ENCODE data around the gene STAC3.

DNA sequence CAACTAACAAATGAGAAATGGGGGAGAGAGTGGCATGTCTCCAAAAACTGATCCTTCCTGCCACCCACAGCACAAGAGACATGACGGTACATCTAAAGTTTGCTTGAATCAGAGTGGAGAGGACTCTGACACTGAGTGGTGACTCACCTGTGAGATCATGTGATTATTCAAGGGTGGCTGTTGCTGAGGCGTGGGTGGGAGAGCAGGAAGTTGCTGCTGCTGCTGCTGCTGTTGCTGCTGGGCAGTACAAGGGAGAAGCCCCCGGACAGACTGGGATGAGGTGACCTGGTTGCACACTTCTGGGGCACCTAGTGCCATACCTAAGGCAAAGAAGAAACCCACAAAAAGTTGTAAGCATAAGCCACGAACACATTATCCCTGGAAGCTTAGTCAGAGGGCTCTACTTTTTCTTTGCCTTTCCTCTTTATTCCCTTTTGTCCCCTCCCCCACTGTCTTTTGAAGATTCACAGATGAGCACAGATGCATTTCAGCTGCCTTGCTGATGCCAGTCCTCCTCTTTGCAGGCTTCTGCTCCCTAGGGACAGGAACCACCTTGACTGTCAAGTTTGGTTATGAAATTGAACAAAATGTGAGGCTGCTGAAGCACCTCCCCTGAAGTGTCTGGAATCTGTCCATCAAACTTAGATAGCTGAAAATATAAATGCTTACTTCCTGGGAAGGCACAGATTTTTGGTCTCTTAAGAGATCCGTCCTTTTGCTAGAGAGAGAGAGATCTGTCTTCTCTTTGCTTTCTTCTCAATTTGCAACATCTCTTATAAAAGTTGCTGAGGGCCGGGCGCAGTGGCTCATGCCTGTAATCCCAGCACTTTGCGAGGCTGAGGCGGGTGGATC, 29.4 kb upstream of the STAC3 start:
- TF ChIP-seq, protein P1, sequence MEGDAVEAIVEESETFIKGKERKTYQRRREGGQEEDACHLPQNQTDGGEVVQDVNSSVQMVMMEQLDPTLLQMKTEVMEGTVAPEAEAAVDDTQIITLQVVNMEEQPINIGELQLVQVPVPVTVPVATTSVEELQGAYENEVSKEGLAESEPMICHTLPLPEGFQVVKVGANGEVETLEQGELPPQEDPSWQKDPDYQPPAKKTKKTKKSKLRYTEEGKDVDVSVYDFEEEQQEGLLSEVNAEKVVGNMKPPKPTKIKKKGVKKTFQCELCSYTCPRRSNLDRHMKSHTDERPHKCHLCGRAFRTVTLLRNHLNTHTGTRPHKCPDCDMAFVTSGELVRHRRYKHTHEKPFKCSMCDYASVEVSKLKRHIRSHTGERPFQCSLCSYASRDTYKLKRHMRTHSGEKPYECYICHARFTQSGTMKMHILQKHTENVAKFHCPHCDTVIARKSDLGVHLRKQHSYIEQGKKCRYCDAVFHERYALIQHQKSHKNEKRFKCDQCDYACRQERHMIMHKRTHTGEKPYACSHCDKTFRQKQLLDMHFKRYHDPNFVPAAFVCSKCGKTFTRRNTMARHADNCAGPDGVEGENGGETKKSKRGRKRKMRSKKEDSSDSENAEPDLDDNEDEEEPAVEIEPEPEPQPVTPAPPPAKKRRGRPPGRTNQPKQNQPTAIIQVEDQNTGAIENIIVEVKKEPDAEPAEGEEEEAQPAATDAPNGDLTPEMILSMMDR (IDR thresholded peaks at IDR 0.05), result no peak
- TF ChIP-seq POLR2A (IDR thresholded peaks at IDR 0.05), result no peak

Measured in heart left ventricle (tissue), 13 donors.